Activated naive CD4-positive, alpha-beta T cell treated with anti-CD3 and anti-CD28 coated beads for 36 hours (primary cell): Measurements from ENCODE around the gene SMCHD1. TPM values are rescaled to one million over a fixed set of nuclear protein-coding genes. Genes with fewer than 3 reads are reported as not detected.
"Not testable (repeated sequence)": the region's sequence is repeated elsewhere in the genome, so short reads cannot be mapped to it uniquely, and the experiment has no call there.

Experiments
- CTCF ChIA-PET: fragments of 350-600 bp; sonication (Branson Sonifier 250); formaldehyde crosslinking; loops from one replicate; lab custom pipeline; 2021; ENCODE audit warnings: antibody characterized with exemption; lab: Charles Lee
- DNase-seq: peaks from one replicate; pipeline ENCODE4 v3.0.0-alpha.2; 2020
- H3K27ac Mint-ChIP-seq: one replicate; pipeline ENCODE4 v1.8.0; 2021; ENCODE audit warnings: mild to moderate bottlenecking, mixed read lengths
- H3K27me3 Mint-ChIP-seq: one replicate; pipeline ENCODE4 v1.8.0; 2021; ENCODE audit warnings: low read depth, mixed read lengths
- H3K36me3 Mint-ChIP-seq: one replicate; pipeline ENCODE4 v1.8.0; 2021; ENCODE audit warnings: low read depth, mixed read lengths
- H3K4me1 Mint-ChIP-seq: one replicate; pipeline ENCODE4 v1.8.0; 2021; ENCODE audit warnings: low read depth, mixed read lengths
- H3K4me3 Mint-ChIP-seq: one replicate; pipeline ENCODE4 v1.8.0; 2021; ENCODE audit warnings: mild to moderate bottlenecking, moderate library complexity, mixed read lengths
- H3K9me3 Mint-ChIP-seq: one replicate; pipeline ENCODE4 v1.8.0; 2021; ENCODE audit warnings: mixed read lengths
- intact Hi-C: fragments of 100-400 bp; cut with micrococcal nuclease; formaldehyde crosslinking; loops from one replicate; pipeline ENCODE4 v1.15.1; 2023
- total RNA-seq, 2 experiments: library from RNA; stranded (reverse); gene quantifications; one replicate each; pipeline ENCODE4 v1.2.3, GENCODE V29; 2021

SMCHD1 gene
- total RNA-seq, 2 experiments from 2014 or later = 91.3 to 91.5 TPM

GRCh38 chr18:2799369-2799768 lies 143.8 kb downstream of the SMCHD1 start:
- no peak for DNase-seq
- Mint-ChIP-seq H3K36me3 (peaks cover 33% of the 10 kb centered on the region), H3K27me3 (no peaks in the 10 kb centered on the region), H3K4me1 (peaks cover 2% of the 10 kb centered on the region), H3K27ac (no peak overlapping the region), H3K9me3 (no peaks in the 10 kb centered on the region), H3K4me3 (no peak overlapping the region)
- intact Hi-C loops = no loop called here
- CTCF ChIA-PET = no interaction called here

- intact Hi-C loops = no loop called here
- no peak for DNase-seq
- peak overlapping the region; percentile 7 for H3K27ac Mint-ChIP-seq
- H3K9me3 Mint-ChIP-seq = peaks cover 21% of the 10 kb centered on the region
- H3K27me3 Mint-ChIP-seq = no peaks in the 10 kb centered on the region
- peaks cover 11% of the 10 kb centered on the region for H3K36me3 Mint-ChIP-seq
- H3K4me1 Mint-ChIP-seq = no peaks in the 10 kb centered on the region
- CTCF ChIA-PET = interaction anchor here (0.7 kb wide), 1 partner anchor 1490 kb away, joined by 4 read pairs; no protein-coding TSS in a partner anchor
- H3K4me3 Mint-ChIP-seq = no peak overlapping the region
Observed at GRCh38 chr18:2805970-2806943, 150.7 kb downstream of the SMCHD1 start.

- DNase-seq, H3K27ac Mint-ChIP-seq, H3K4me3 Mint-ChIP-seq, H3K4me1 Mint-ChIP-seq, intact Hi-C loops, H3K27me3 Mint-ChIP-seq: not testable (repeated sequence)
- Mint-ChIP-seq H3K9me3 (peaks cover 36% of the 10 kb centered on the region), H3K36me3 (peaks cover 12% of the 10 kb centered on the region)
- CTCF ChIA-PET = interaction anchor here (0.6 kb wide), 2 partner anchors 14 to 267 kb away, joined by 3 to 4 read pairs; no protein-coding TSS in a partner anchor
Observed at GRCh38 chr18:2808640-2809039, 153.1 kb downstream of the SMCHD1 start.

GRCh38 chr18:2809666-2810183 lies 154.2 kb downstream of the SMCHD1 start:
- intact Hi-C loops, CTCF ChIA-PET, H3K27me3 Mint-ChIP-seq: not testable (repeated sequence)

GRCh38 chr18:2811416-2811815 lies 155.9 kb downstream of the SMCHD1 start:
- Mint-ChIP-seq H3K27ac (no peak overlapping the region), H3K27me3 (no peaks in the 10 kb centered on the region), H3K9me3 (peaks cover 52% of the 10 kb centered on the region), H3K4me3 (no peak overlapping the region), H3K36me3 (peaks cover 6% of the 10 kb centered on the region), H3K4me1 (no peaks in the 10 kb centered on the region)
- intact Hi-C loops = no loop called here
- DNase-seq = no peak
- CTCF ChIA-PET = no interaction called here

More at GRCh38 chr18:2809666-2810183, 154.2 kb downstream of the SMCHD1 start:
- DNase-seq, H3K4me3 Mint-ChIP-seq, H3K4me1 Mint-ChIP-seq, H3K27ac Mint-ChIP-seq: not testable (repeated sequence)
- H3K9me3 Mint-ChIP-seq = peaks cover 43% of the 10 kb centered on the region
- H3K36me3 Mint-ChIP-seq = peaks cover 12% of the 10 kb centered on the region

- H3K9me3 Mint-ChIP-seq = peaks cover 44% of the 10 kb centered on the region
- no peaks in the 10 kb centered on the region for H3K4me1 Mint-ChIP-seq
- H3K36me3 Mint-ChIP-seq = peaks cover 5% of the 10 kb centered on the region
- CTCF ChIA-PET = no interaction called here
- intact Hi-C loops = no loop called here
- no peak overlapping the region for H3K27ac Mint-ChIP-seq
- H3K4me3 Mint-ChIP-seq = no peak overlapping the region
- no peaks in the 10 kb centered on the region for H3K27me3 Mint-ChIP-seq
- DNase-seq = no peak
Observed at GRCh38 chr18:2814928-2815327, 159.4 kb downstream of the SMCHD1 start.

- intact Hi-C loops = no loop called here
- no peak overlapping the region for H3K4me3 Mint-ChIP-seq
- no peaks in the 10 kb centered on the region for H3K36me3 Mint-ChIP-seq
- DNase-seq = no peak
- CTCF ChIA-PET = interaction anchor here (0.7 to 1.0 kb wide), 2 partner anchors 63 to 176 kb away, joined by 3 read pairs; no protein-coding TSS in a partner anchor
- H3K27me3 Mint-ChIP-seq = no peaks in the 10 kb centered on the region
- H3K9me3 Mint-ChIP-seq = peaks cover 22% of the 10 kb centered on the region
- H3K4me1 Mint-ChIP-seq = no peaks in the 10 kb centered on the region
- no peak overlapping the region for H3K27ac Mint-ChIP-seq
Observed at GRCh38 chr18:2818281-2818680, 162.8 kb downstream of the SMCHD1 start.

- CTCF ChIA-PET = no interaction called here
- Mint-ChIP-seq H3K4me1 (no peaks in the 10 kb centered on the region), H3K9me3 (peaks cover 4% of the 10 kb centered on the region), H3K36me3 (no peaks in the 10 kb centered on the region), H3K27ac (no peak overlapping the region), H3K27me3 (no peaks in the 10 kb centered on the region), H3K4me3 (no peak overlapping the region)
- no peak for DNase-seq
- intact Hi-C loops = no loop called here
Observed at GRCh38 chr18:2821695-2822094, 166.2 kb downstream of the SMCHD1 start.

GRCh38 chr18:2822213-2822921 lies 166.8 kb downstream of the SMCHD1 start:
- Mint-ChIP-seq H3K27me3 (no peaks in the 10 kb centered on the region), H3K27ac (no peak overlapping the region), H3K36me3 (no peaks in the 10 kb centered on the region), H3K4me3 (no peak overlapping the region), H3K4me1 (no peaks in the 10 kb centered on the region), H3K9me3 (peaks cover 4% of the 10 kb centered on the region)
- no peak for DNase-seq
- CTCF ChIA-PET = interaction anchor here (0.5 to 0.7 kb wide), 3 partner anchors 14 to 300 kb away, joined by 3 to 4 read pairs (median 3); no protein-coding TSS in a partner anchor
- intact Hi-C loops = no loop called here

- DNase-seq = no peak
- Mint-ChIP-seq H3K4me3 (no peak overlapping the region), H3K27ac (no peak overlapping the region), H3K9me3 (peaks cover 4% of the 10 kb centered on the region), H3K4me1 (no peaks in the 10 kb centered on the region), H3K36me3 (no peaks in the 10 kb centered on the region), H3K27me3 (no peaks in the 10 kb centered on the region)
- intact Hi-C loops = no loop called here
- CTCF ChIA-PET = no interaction called here
Observed at GRCh38 chr18:2823202-2823601, 167.7 kb downstream of the SMCHD1 start.

GRCh38 chr18:2823966-2824365 lies 168.4 kb downstream of the SMCHD1 start:
- CTCF ChIA-PET = no interaction called here
- H3K4me3 Mint-ChIP-seq = no peak overlapping the region

GRCh38 chr18:2824865-2825264 lies 169.3 kb downstream of the SMCHD1 start:
- H3K4me1 Mint-ChIP-seq = no peaks in the 10 kb centered on the region
- H3K27me3 Mint-ChIP-seq = no peaks in the 10 kb centered on the region
- H3K27ac Mint-ChIP-seq = no peak overlapping the region

More at GRCh38 chr18:2823966-2824365, 168.4 kb downstream of the SMCHD1 start:
- no peaks in the 10 kb centered on the region for H3K36me3 Mint-ChIP-seq
- H3K27me3 Mint-ChIP-seq = no peaks in the 10 kb centered on the region
- H3K9me3 Mint-ChIP-seq = peaks cover 2% of the 10 kb centered on the region
- no peak for DNase-seq
- H3K4me1 Mint-ChIP-seq = no peaks in the 10 kb centered on the region
- H3K27ac Mint-ChIP-seq = no peak overlapping the region
- intact Hi-C loops = no loop called here

More at GRCh38 chr18:2824865-2825264, 169.3 kb downstream of the SMCHD1 start:
- H3K36me3 Mint-ChIP-seq = no peaks in the 10 kb centered on the region
- peaks cover 2% of the 10 kb centered on the region for H3K9me3 Mint-ChIP-seq
- intact Hi-C loops = no loop called here
- H3K4me3 Mint-ChIP-seq = no peak overlapping the region
- CTCF ChIA-PET = no interaction called here
- DNase-seq = no peak
